Activated naive CD8-positive, alpha-beta T cell treated with anti-CD3 and anti-CD28 coated beads for 36 hours (primary cell): ENCODE data around the gene OCRL. TPM values are rescaled to one million over a fixed set of nuclear protein-coding genes. Genes with fewer than 3 reads are reported as not detected.
"Not testable (repeated sequence)": the region's sequence is repeated elsewhere in the genome, so short reads cannot be mapped to it uniquely, and the experiment has no call there.

Experiments
- DNase-seq: peaks from one replicate; pipeline ENCODE4 v3.0.0; 2021
- H3K27ac Mint-ChIP-seq: one replicate; pipeline ENCODE4 v1.8.0; 2022; ENCODE audit warnings: mild to moderate bottlenecking, moderate library complexity, mixed read lengths
- H3K27me3 Mint-ChIP-seq: one replicate; pipeline ENCODE4 v1.8.0; 2022; ENCODE audit warnings: mild to moderate bottlenecking, mixed read lengths
- H3K36me3 Mint-ChIP-seq: one replicate; pipeline ENCODE4 v1.8.0; 2021; ENCODE audit warnings: mild to moderate bottlenecking, mixed read lengths
- H3K4me1 Mint-ChIP-seq: one replicate; pipeline ENCODE4 v1.8.0; 2021; ENCODE audit warnings: mixed read lengths
- H3K4me3 Mint-ChIP-seq: one replicate; pipeline ENCODE4 v1.8.0; 2022; ENCODE audit warnings: mild to moderate bottlenecking, moderate library complexity, mixed read lengths
- H3K9me3 Mint-ChIP-seq: one replicate; pipeline ENCODE4 v1.8.0; 2022; ENCODE audit warnings: mixed read lengths
- total RNA-seq, 2 experiments: library from RNA; stranded (reverse); gene quantifications; one replicate each; pipeline ENCODE4 v1.2.3, GENCODE V29; 2021

Gene OCRL
- total RNA-seq, 2 experiments from 2014 or later, result 3.9 to 4.0 TPM

- Mint-ChIP-seq H3K36me3 (peaks cover 16% of the 10 kb centered on the region), H3K27me3 (no peaks in the 10 kb centered on the region), H3K4me1 (no peaks in the 10 kb centered on the region), H3K27ac (no peak overlapping the region), H3K9me3 (no peaks in the 10 kb centered on the region), H3K4me3 (no peak overlapping the region)
- no peak for DNase-seq
Observed at GRCh38 chrX:129559783-129560182, 19.7 kb downstream of the OCRL start.

- no peak for DNase-seq
- H3K27me3 Mint-ChIP-seq, result no peaks in the 10 kb centered on the region
- peaks cover 4% of the 10 kb centered on the region for H3K4me1 Mint-ChIP-seq
- no peak overlapping the region for H3K4me3 Mint-ChIP-seq
- no peaks in the 10 kb centered on the region for H3K9me3 Mint-ChIP-seq
- H3K36me3 Mint-ChIP-seq, result peaks cover 19% of the 10 kb centered on the region
- H3K27ac Mint-ChIP-seq, result no peak overlapping the region
Observed at GRCh38 chrX:129561453-129561852, 21.4 kb downstream of the OCRL start.

GRCh38 chrX:129564345-129564744 lies 24.3 kb downstream of the OCRL start:
- not testable (repeated sequence) for DNase-seq, H3K4me1 Mint-ChIP-seq, H3K9me3 Mint-ChIP-seq, H3K27ac Mint-ChIP-seq, H3K4me3 Mint-ChIP-seq, H3K27me3 Mint-ChIP-seq
- H3K36me3 Mint-ChIP-seq, result peaks cover 18% of the 10 kb centered on the region

GRCh38 chrX:129565046-129565650 lies 25.1 kb downstream of the OCRL start:
- peaks cover 4% of the 10 kb centered on the region for H3K4me1 Mint-ChIP-seq
- peaks cover 14% of the 10 kb centered on the region for H3K36me3 Mint-ChIP-seq
- no peak overlapping the region for H3K4me3 Mint-ChIP-seq
- H3K9me3 Mint-ChIP-seq, result no peaks in the 10 kb centered on the region
- H3K27me3 Mint-ChIP-seq, result no peaks in the 10 kb centered on the region
- DNase-seq, result no peak
- H3K27ac Mint-ChIP-seq, result no peak overlapping the region

GRCh38 chrX:129566073-129566472 lies 26.0 kb downstream of the OCRL start:
- Mint-ChIP-seq H3K27ac (no peak overlapping the region), H3K27me3 (no peaks in the 10 kb centered on the region), H3K36me3 (peaks cover 14% of the 10 kb centered on the region), H3K9me3 (no peaks in the 10 kb centered on the region), H3K4me1 (peaks cover 4% of the 10 kb centered on the region), H3K4me3 (no peak overlapping the region)
- DNase-seq, result no peak

GRCh38 chrX:129568349-129568748 lies 28.3 kb downstream of the OCRL start:
- Mint-ChIP-seq H3K9me3 (no peaks in the 10 kb centered on the region), H3K27ac (no peak overlapping the region), H3K4me1 (peaks cover 4% of the 10 kb centered on the region), H3K27me3 (no peaks in the 10 kb centered on the region), H3K36me3 (peaks cover 5% of the 10 kb centered on the region), H3K4me3 (no peak overlapping the region)
- no peak for DNase-seq

GRCh38 chrX:129572422-129572821 lies 32.4 kb downstream of the OCRL start:
- no peaks in the 10 kb centered on the region for H3K27me3 Mint-ChIP-seq
- H3K27ac Mint-ChIP-seq, result no peak overlapping the region
- H3K36me3 Mint-ChIP-seq, result peaks cover 5% of the 10 kb centered on the region
- no peak for DNase-seq
- no peaks in the 10 kb centered on the region for H3K9me3 Mint-ChIP-seq
- no peak overlapping the region for H3K4me3 Mint-ChIP-seq
- no peaks in the 10 kb centered on the region for H3K4me1 Mint-ChIP-seq

- H3K4me3 Mint-ChIP-seq, H3K27ac Mint-ChIP-seq: not testable (repeated sequence)
Observed at GRCh38 chrX:129573652-129574051, 33.6 kb downstream of the OCRL start.

GRCh38 chrX:129574214-129574613 lies 34.2 kb downstream of the OCRL start:
- no peaks in the 10 kb centered on the region for H3K27me3 Mint-ChIP-seq
- no peaks in the 10 kb centered on the region for H3K9me3 Mint-ChIP-seq
- no peak for DNase-seq
- H3K27ac Mint-ChIP-seq, result no peak overlapping the region
- peaks cover 8% of the 10 kb centered on the region for H3K36me3 Mint-ChIP-seq
- no peak overlapping the region for H3K4me3 Mint-ChIP-seq
- no peaks in the 10 kb centered on the region for H3K4me1 Mint-ChIP-seq

More at GRCh38 chrX:129573652-129574051, 33.6 kb downstream of the OCRL start:
- H3K9me3 Mint-ChIP-seq, H3K27me3 Mint-ChIP-seq, H3K36me3 Mint-ChIP-seq, H3K4me1 Mint-ChIP-seq, DNase-seq: not testable (repeated sequence)

GRCh38 chrX:129576539-129576938 lies 36.5 kb downstream of the OCRL start:
- peaks cover 8% of the 10 kb centered on the region for H3K36me3 Mint-ChIP-seq
- no peak overlapping the region for H3K27ac Mint-ChIP-seq
- no peak for DNase-seq
- H3K4me3 Mint-ChIP-seq, result no peak overlapping the region
- H3K27me3 Mint-ChIP-seq, result no peaks in the 10 kb centered on the region
- H3K9me3 Mint-ChIP-seq, result no peaks in the 10 kb centered on the region
- H3K4me1 Mint-ChIP-seq, result no peaks in the 10 kb centered on the region

GRCh38 chrX:129577473-129577872 lies 37.4 kb downstream of the OCRL start:
- Mint-ChIP-seq H3K27ac (no peak overlapping the region), H3K4me3 (no peak overlapping the region), H3K27me3 (no peaks in the 10 kb centered on the region), H3K4me1 (no peaks in the 10 kb centered on the region), H3K36me3 (peaks cover 8% of the 10 kb centered on the region), H3K9me3 (no peaks in the 10 kb centered on the region)
- DNase-seq, result no peak

GRCh38 chrX:129577877-129578276 lies 37.8 kb downstream of the OCRL start:
- Mint-ChIP-seq H3K4me1 (no peaks in the 10 kb centered on the region), H3K9me3 (no peaks in the 10 kb centered on the region), H3K4me3 (no peak overlapping the region), H3K27ac (no peak overlapping the region), H3K27me3 (no peaks in the 10 kb centered on the region), H3K36me3 (peaks cover 8% of the 10 kb centered on the region)
- DNase-seq, result no peak

GRCh38 chrX:129581904-129582303 lies 41.8 kb downstream of the OCRL start:
- DNase-seq, result no peak
- Mint-ChIP-seq H3K36me3 (peaks cover 3% of the 10 kb centered on the region), H3K4me1 (no peaks in the 10 kb centered on the region), H3K27ac (no peak overlapping the region), H3K4me3 (no peak overlapping the region), H3K9me3 (no peaks in the 10 kb centered on the region), H3K27me3 (no peaks in the 10 kb centered on the region)

GRCh38 chrX:129585167-129585566 lies 45.1 kb downstream of the OCRL start:
- Mint-ChIP-seq H3K4me1 (no peaks in the 10 kb centered on the region), H3K36me3 (peaks cover 2% of the 10 kb centered on the region), H3K9me3 (no peaks in the 10 kb centered on the region), H3K27me3 (no peaks in the 10 kb centered on the region), H3K27ac (no peak overlapping the region), H3K4me3 (no peak overlapping the region)
- DNase-seq, result no peak

GRCh38 chrX:129585691-129586090 lies 45.6 kb downstream of the OCRL start:
- H3K36me3 Mint-ChIP-seq, result peaks cover 2% of the 10 kb centered on the region
- no peak overlapping the region for H3K27ac Mint-ChIP-seq
- no peaks in the 10 kb centered on the region for H3K4me1 Mint-ChIP-seq
- H3K9me3 Mint-ChIP-seq, result no peaks in the 10 kb centered on the region
- DNase-seq, result no peak
- no peak overlapping the region for H3K4me3 Mint-ChIP-seq
- no peaks in the 10 kb centered on the region for H3K27me3 Mint-ChIP-seq

GRCh38 chrX:129586446-129586845 lies 46.4 kb downstream of the OCRL start:
- Mint-ChIP-seq H3K4me1 (no peaks in the 10 kb centered on the region), H3K27me3 (no peaks in the 10 kb centered on the region), H3K4me3 (no peak overlapping the region), H3K27ac (no peak overlapping the region), H3K9me3 (no peaks in the 10 kb centered on the region), H3K36me3 (peaks cover 2% of the 10 kb centered on the region)
- DNase-seq, result no peak
